K562 (cell line): ENCODE measurements around the gene WDR46.
"Not testable (repeated sequence)": the region's sequence is repeated elsewhere in the genome, so short reads cannot be mapped to it uniquely, and the experiment has no call there.

Source experiments
- CBX2 ChIP-seq: fragments of 200-600 bp; sonication (generic); IDR thresholded peaks from one replicate; pipeline ENCODE4 v1.6.1; 2012; ENCODE audit warnings: mild to moderate bottlenecking, low read length, inconsistent platforms; ENCODE audit not compliant: insufficient read depth, poor library complexity, severe bottlenecking
- COPS2 ChIP-seq: fragments of 450-650 bp; conservative IDR thresholded peaks from 2 replicates; pipeline ENCODE4 v1.6.1; 2016; ENCODE audit warnings: mild to moderate bottlenecking, moderate library complexity
- HNRNPL ChIP-seq: fragments of 200-400 bp; formaldehyde crosslinking; IDR thresholded peaks from 2 replicates; pipeline ENCODE4 v1.6.1; 2017; ENCODE audit warnings: low read depth, mild to moderate bottlenecking, low read length
- JUND ChIP-seq, 2 experiments: IDR thresholded peaks; 2 replicates in 1 of 2; 3 replicates in 1 of 2; pipeline ENCODE4 v1.6.1; 2011; ENCODE audit warnings: borderline replicate concordance in 2 of 2, low read depth in 2 of 2, low read length in 2 of 2, improper control_type of control experiment in 1 of 2, missing biosample characterization in 1 of 2, missing genetic modification characterization in 1 of 2, missing genetic modification reagents in 1 of 2
- SIRT6 ChIP-seq: IDR thresholded peaks from one replicate; pipeline ENCODE4 v1.6.1; 2012; ENCODE audit warnings: low read depth, mild to moderate bottlenecking, control low read depth, inconsistent platforms, low read length, moderate library complexity
- ZNF384 ChIP-seq: IDR thresholded peaks from 2 replicates; pipeline ENCODE4 v1.6.1; 2012; ENCODE audit warnings: low read depth, low read length, improper control_type of control experiment
- ZNF695 ChIP-seq: fragments of 450-650 bp; formaldehyde crosslinking; IDR thresholded peaks from 2 replicates; pipeline ENCODE4 v1.4.0; 2020; ENCODE audit warnings: mild to moderate bottlenecking, moderate library complexity
- TF ChIP-seq, protein P1 (sequence below), 3 experiments: IDR thresholded peaks in 2 of 3; conservative IDR thresholded peaks in 1 of 3; 2 replicates each; pipeline ENCODE4 v1.5.1; 2011 to 2012; ENCODE audit warnings: low read length in 3 of 3, mild to moderate bottlenecking in 3 of 3, control low read depth in 2 of 3, improper control_type of control experiment in 1 of 3, inconsistent platforms in 1 of 3, low read depth in 1 of 3, mixed read lengths in 1 of 3, moderate library complexity in 1 of 3; ENCODE audit not compliant: insufficient read depth in 2 of 3
- TF ChIP-seq, protein P2 (sequence below): fragments of 250-450 bp; sonication (Bioruptor Pico); IDR thresholded peaks from 2 replicates; pipeline ENCODE4 v1.8.0; 2021; ENCODE audit warnings: mild to moderate bottlenecking, moderate library complexity

DNA sequence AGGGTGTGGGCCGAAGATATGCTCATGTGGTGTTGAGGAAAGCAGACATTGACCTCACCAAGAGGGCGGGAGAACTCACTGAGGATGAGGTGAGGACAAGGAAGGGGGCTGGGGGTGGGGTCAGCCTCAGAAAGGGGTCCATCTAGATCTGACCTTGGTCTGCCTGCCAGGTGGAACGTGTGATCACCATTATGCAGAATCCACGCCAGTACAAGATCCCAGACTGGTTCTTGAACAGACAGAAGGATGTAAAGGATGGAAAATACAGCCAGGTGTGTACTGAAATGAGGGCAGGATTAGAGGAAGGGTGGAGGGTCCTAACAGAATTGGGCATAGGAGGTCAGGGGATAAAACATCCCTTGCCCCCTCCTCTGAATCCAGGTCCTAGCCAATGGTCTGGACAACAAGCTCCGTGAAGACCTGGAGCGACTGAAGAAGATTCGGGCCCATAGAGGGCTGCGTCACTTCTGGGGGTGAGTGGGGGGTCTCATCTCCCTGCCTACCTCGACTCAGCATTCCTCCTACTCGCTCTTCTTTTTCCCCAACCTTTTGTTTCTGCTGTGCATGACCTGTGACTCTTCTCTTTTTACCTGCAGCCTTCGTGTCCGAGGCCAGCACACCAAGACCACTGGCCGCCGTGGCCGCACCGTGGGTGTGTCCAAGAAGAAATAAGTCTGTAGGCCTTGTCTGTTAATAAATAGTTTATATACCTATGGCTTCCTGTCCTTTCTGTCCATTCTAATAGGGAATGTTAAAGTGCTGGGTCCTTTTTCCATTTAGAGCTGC is 13.1 kb downstream of the WDR46 start:
- TF ChIP-seq ZNF695 (CRISPR knock-in tag); COPS2; JUND (IDR thresholded peaks at IDR 0.05; ENCODE audit: borderline replicate concordance, low read depth, low read length); JUND (tag; IDR thresholded peaks at IDR 0.05; ENCODE audit: borderline replicate concordance, low read depth, low read length); ZNF384; HNRNPL; CBX2; SIRT6: not testable (repeated sequence)
- TF ChIP-seq, protein P1, sequence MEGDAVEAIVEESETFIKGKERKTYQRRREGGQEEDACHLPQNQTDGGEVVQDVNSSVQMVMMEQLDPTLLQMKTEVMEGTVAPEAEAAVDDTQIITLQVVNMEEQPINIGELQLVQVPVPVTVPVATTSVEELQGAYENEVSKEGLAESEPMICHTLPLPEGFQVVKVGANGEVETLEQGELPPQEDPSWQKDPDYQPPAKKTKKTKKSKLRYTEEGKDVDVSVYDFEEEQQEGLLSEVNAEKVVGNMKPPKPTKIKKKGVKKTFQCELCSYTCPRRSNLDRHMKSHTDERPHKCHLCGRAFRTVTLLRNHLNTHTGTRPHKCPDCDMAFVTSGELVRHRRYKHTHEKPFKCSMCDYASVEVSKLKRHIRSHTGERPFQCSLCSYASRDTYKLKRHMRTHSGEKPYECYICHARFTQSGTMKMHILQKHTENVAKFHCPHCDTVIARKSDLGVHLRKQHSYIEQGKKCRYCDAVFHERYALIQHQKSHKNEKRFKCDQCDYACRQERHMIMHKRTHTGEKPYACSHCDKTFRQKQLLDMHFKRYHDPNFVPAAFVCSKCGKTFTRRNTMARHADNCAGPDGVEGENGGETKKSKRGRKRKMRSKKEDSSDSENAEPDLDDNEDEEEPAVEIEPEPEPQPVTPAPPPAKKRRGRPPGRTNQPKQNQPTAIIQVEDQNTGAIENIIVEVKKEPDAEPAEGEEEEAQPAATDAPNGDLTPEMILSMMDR (IDR thresholded peaks at IDR 0.05 in 2 of 3, conservative IDR thresholded peaks at IDR 0.05 in 1 of 3; ENCODE audit: insufficient read depth in 2 of 3, low read depth in 1 of 3, low read length in 3 of 3): not testable (repeated sequence)
- TF ChIP-seq, protein P2, sequence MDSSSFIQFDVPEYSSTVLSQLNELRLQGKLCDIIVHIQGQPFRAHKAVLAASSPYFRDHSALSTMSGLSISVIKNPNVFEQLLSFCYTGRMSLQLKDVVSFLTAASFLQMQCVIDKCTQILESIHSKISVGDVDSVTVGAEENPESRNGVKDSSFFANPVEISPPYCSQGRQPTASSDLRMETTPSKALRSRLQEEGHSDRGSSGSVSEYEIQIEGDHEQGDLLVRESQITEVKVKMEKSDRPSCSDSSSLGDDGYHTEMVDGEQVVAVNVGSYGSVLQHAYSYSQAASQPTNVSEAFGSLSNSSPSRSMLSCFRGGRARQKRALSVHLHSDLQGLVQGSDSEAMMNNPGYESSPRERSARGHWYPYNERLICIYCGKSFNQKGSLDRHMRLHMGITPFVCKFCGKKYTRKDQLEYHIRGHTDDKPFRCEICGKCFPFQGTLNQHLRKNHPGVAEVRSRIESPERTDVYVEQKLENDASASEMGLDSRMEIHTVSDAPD (CRISPR knock-in tag): not testable (repeated sequence)
